VCaP (cell line): ENCODE data around the gene MYO1G.

Experiments
- H3K27ac ChIP-seq: fragments of 450-650 bp; 2 replicates; pipeline ENCODE4 v1.5.1; 2017
- CTCF ChIP-seq: fragments of 450-650 bp; conservative IDR thresholded peaks from 2 replicates; pipeline ENCODE4 v1.5.1; 2017; ENCODE audit warnings: mild to moderate bottlenecking, moderate library complexity

The MYO1G gene

GRCh38 chr7:44987457-44987856 is 8.6 kb upstream of the MYO1G start:
- TF ChIP-seq CTCF: no peak
- H3K27ac ChIP-seq: peak overlapping the region; percentile 92

GRCh38 chr7:44986218-44987053 is 7.6 kb upstream of the MYO1G start:
- H3K27ac ChIP-seq: peak overlapping the region; percentile 92
- no peak for TF ChIP-seq CTCF

- peak overlapping the region; percentile 92 for H3K27ac ChIP-seq
- no peak for TF ChIP-seq CTCF
Measured at GRCh38 chr7:44985900-44986217, 7.0 kb upstream of the MYO1G start.

- H3K27ac ChIP-seq: peak overlapping the region; percentile 92
- no peak for TF ChIP-seq CTCF
Measured at GRCh38 chr7:44985033-44985695, 6.3 kb upstream of the MYO1G start.

- peak overlapping the region; percentile 92 for H3K27ac ChIP-seq
- no peak for TF ChIP-seq CTCF
Measured at GRCh38 chr7:44984478-44984758, 5.6 kb upstream of the MYO1G start.

- TF ChIP-seq CTCF: no peak
- H3K27ac ChIP-seq: peak overlapping the region; percentile 92
Measured at GRCh38 chr7:44983742-44984477, 5.1 kb upstream of the MYO1G start.

- no peak for TF ChIP-seq CTCF
- peak overlapping the region; percentile 92; the same call in 1 of the 2 replicates for H3K27ac ChIP-seq
Measured at GRCh38 chr7:44982970-44983369, 4.2 kb upstream of the MYO1G start.
